ES-I3 (cell line): Measurements from ENCODE around the gene NPHP4.

Experiments
- H3K36me3 ChIP-seq: 2 replicates; pipeline ENCODE4 v1.6.1; 2013; ENCODE audit warnings: mild to moderate bottlenecking, low read length, control low read depth, moderate library complexity; ENCODE audit not compliant: insufficient read depth
- H3K4me1 ChIP-seq: 2 replicates; pipeline ENCODE4 v1.6.1; 2013; ENCODE audit warnings: mild to moderate bottlenecking, control low read depth, low read length; ENCODE audit not compliant: insufficient read depth
- H3K9ac ChIP-seq: 2 replicates; pipeline ENCODE4 v1.6.1; 2013; ENCODE audit warnings: low read depth, mild to moderate bottlenecking, low read length, moderate library complexity
- H3K9me3 ChIP-seq: 2 replicates; pipeline ENCODE4 v1.6.1; 2013; ENCODE audit warnings: mild to moderate bottlenecking, low read length, moderate library complexity; ENCODE audit not compliant: control insufficient read depth, insufficient read depth

The NPHP4 gene

GRCh38 chr1:5979536-5980313, 12.5 kb downstream of the NPHP4 start:
- Histone ChIP-seq H3K4me1 (peaks cover 4% of the 10 kb centered on the region; the same call in 1 of the 2 replicates), H3K9me3 (no peaks in the 10 kb centered on the region), H3K36me3 (no peaks in the 10 kb centered on the region), H3K9ac (no peak overlapping the region)

- Histone ChIP-seq H3K4me1 (peaks cover 4% of the 10 kb centered on the region; the same call in 1 of the 2 replicates), H3K9ac (no peak overlapping the region), H3K36me3 (no peaks in the 10 kb centered on the region)
Measured at GRCh38 chr1:5978452-5978851, 13.8 kb downstream of the NPHP4 start.

GRCh38 chr1:5977494-5978444, 14.5 kb downstream of the NPHP4 start:
- Histone ChIP-seq H3K36me3 (no peaks in the 10 kb centered on the region), H3K9ac (no peak overlapping the region), H3K9me3 (no peaks in the 10 kb centered on the region), H3K4me1 (peaks cover 4% of the 10 kb centered on the region; the same call in 1 of the 2 replicates)

More at GRCh38 chr1:5978452-5978851, 13.8 kb downstream of the NPHP4 start:
- H3K9me3 ChIP-seq: no peaks in the 10 kb centered on the region

- Histone ChIP-seq H3K9me3 (no peaks in the 10 kb centered on the region), H3K4me1 (peaks cover 4% of the 10 kb centered on the region; the same call in 1 of the 2 replicates), H3K36me3 (no peaks in the 10 kb centered on the region), H3K9ac (no peak overlapping the region)
Measured at GRCh38 chr1:5976726-5977493, 15.3 kb downstream of the NPHP4 start.

GRCh38 chr1:5976231-5976630, 16.0 kb downstream of the NPHP4 start:
- peaks cover 4% of the 10 kb centered on the region; the same call in 1 of the 2 replicates for H3K4me1 ChIP-seq
- no peaks in the 10 kb centered on the region for H3K36me3 ChIP-seq
- H3K9me3 ChIP-seq: no peaks in the 10 kb centered on the region
- H3K9ac ChIP-seq: no peak overlapping the region

- Histone ChIP-seq H3K36me3 (no peaks in the 10 kb centered on the region), H3K9me3 (no peaks in the 10 kb centered on the region), H3K9ac (no peak overlapping the region), H3K4me1 (peaks cover 8% of the 10 kb centered on the region; the same call in 1 of the 2 replicates)
Measured at GRCh38 chr1:5975133-5975880, 16.9 kb downstream of the NPHP4 start.

- H3K9me3 ChIP-seq: no peaks in the 10 kb centered on the region
Measured at GRCh38 chr1:5974631-5975030, 17.6 kb downstream of the NPHP4 start.

GRCh38 chr1:5973771-5974170, 18.5 kb downstream of the NPHP4 start:
- no peak overlapping the region for H3K9ac ChIP-seq
- H3K36me3 ChIP-seq: no peaks in the 10 kb centered on the region
- 0 out of 2 replicates have a peak, but pooled peaks cover 4% of the 10 kb centered on the region for H3K4me1 ChIP-seq
- H3K9me3 ChIP-seq: no peaks in the 10 kb centered on the region

More at GRCh38 chr1:5974631-5975030, 17.6 kb downstream of the NPHP4 start:
- Histone ChIP-seq H3K9ac (no peak overlapping the region), H3K36me3 (no peaks in the 10 kb centered on the region), H3K4me1 (0 out of 2 replicates have a peak, but pooled peaks cover 4% of the 10 kb centered on the region)

- H3K36me3 ChIP-seq: no peaks in the 10 kb centered on the region
- no peak overlapping the region for H3K9ac ChIP-seq
- H3K9me3 ChIP-seq: no peaks in the 10 kb centered on the region
- 0 out of 2 replicates have a peak, but pooled peaks cover 4% of the 10 kb centered on the region for H3K4me1 ChIP-seq
Measured at GRCh38 chr1:5972198-5972520, 20.1 kb downstream of the NPHP4 start.

- H3K4me1 ChIP-seq: 0 out of 2 replicates have a peak, but pooled peaks cover 4% of the 10 kb centered on the region
- H3K9ac ChIP-seq: no peak overlapping the region
- no peaks in the 10 kb centered on the region for H3K36me3 ChIP-seq
- no peaks in the 10 kb centered on the region for H3K9me3 ChIP-seq
Measured at GRCh38 chr1:5971471-5972197, 20.6 kb downstream of the NPHP4 start.

- 0 out of 2 replicates have a peak, but pooled peaks cover 4% of the 10 kb centered on the region for H3K4me1 ChIP-seq
- H3K9me3 ChIP-seq: no peaks in the 10 kb centered on the region
- no peak overlapping the region for H3K9ac ChIP-seq
- no peaks in the 10 kb centered on the region for H3K36me3 ChIP-seq
Measured at GRCh38 chr1:5970610-5971273, 21.5 kb downstream of the NPHP4 start.

- 0 out of 2 replicates have a peak, but pooled peaks cover 4% of the 10 kb centered on the region for H3K4me1 ChIP-seq
- no peaks in the 10 kb centered on the region for H3K9me3 ChIP-seq
- H3K9ac ChIP-seq: no peak overlapping the region
- no peaks in the 10 kb centered on the region for H3K36me3 ChIP-seq
Measured at GRCh38 chr1:5969168-5969567, 23.1 kb downstream of the NPHP4 start.
